HG03571 (cell line): ENCODE measurements around the gene LSM14A.
"Not testable (repeated sequence)": the region's sequence is repeated elsewhere in the genome, so short reads cannot be mapped to it uniquely, and the experiment has no call there.

Experiments
- ATAC-seq: cut with Tn5 transposase; IDR thresholded peaks from one replicate; pipeline ENCODE4 v1.9.1; 2021; ENCODE audit not compliant: unreplicated experiment

LSM14A gene

DNA sequence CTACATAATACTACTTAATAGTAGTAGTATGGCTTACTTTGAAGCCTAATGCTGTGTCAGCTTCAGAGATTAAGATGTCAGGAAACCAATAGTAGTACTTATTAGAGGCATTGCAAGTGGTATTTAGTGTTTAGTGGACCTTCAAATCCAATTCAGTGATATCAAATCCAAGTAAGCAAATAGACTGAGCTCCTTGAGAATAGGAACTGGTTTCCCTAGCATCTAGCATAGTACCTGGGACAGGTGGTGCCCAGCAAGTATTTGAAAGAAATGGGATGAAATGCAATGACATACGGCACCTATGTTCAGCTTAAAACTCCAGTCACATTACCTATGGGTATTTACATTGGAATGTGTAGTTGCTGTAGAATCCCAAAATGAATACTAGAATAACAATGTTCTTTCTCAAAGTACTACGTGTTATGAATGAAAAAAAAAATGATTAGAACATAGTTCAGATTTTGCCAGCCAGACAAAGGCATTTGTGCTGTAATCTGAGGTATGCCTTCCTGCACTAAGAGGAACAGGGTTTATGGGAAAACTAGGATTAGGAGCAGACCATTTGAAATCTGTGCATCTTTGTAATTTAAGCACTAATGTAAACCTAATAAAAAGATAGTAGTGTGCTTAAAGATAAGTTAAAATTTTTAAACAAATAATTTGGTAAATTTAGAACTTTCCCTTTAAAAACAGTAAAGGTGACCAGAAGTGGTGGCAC is 17.1 kb downstream of the LSM14A start:
- ATAC-seq, result no peak

DNA sequence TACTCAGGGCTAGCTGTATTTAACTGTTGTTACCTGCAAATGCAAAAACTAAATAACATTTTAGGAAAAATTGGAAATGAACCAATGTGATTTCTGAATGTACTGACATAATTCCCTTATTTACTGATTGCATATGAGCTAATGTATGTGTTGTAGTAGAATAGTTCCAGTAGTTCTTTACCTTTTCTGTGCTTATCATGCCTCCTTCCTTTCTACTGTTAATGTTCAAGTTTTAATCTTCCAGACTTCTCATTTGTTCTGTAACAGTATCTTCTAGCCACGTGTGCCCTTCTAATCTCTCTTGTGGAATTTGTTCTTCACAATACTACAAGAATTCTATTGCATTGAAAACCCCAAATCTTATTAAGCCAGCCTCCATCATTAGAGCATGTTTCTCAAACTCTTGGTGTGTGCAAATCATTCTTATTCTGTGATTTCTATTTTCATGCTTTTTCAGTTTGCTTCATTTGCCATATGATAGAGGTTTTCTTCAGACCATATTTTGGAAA is 17.7 kb downstream of the LSM14A start:
- no peak for ATAC-seq

DNA sequence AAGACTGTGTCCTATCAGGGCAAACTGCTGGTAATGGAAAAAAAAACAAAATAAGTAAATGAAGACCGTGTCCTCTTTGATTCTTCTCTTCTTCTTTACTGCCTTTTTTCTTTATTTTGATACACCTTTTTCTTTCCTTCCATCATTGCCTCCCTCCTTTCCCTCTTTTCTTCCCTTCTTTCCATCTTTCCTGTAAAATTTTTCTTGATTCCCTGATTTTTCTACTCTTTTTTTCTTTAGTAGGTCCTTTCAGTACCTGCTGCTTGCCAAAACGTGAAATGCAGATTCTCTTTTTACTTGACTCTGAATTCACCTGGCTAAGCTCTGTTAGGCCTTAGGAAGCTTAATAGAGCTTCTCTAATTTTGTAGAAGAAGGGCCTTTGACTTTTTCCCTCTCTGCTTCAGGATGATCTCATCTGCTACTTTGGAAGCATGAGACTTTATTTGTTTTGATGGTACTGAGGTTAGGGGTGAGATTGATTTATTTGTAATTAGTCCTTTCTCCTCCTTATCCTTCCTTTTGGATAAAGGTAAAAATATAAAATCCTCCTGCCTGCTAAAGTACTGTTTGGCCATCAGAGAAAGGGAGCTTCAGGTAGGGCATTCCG is 19.2 kb downstream of the LSM14A start:
- no peak for ATAC-seq

DNA sequence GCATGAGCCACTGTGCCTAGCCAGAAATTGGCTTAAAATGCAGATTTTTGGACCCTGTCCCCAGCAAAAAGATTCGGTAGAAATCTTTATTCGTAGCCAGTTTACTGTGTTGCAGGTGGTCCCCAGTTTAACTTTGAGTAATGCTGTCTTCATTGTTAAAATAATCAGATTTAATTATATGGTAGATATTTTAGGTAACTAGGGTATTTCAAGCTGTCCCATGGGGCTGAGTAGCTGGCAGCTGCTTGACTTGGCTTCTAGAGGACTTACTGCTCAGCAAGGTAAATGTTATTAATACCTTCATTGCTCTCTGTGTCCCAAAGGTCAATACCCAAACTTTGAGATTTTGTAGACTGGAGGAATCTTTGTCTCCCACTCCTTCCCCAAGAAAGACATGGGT is 21.1 kb downstream of the LSM14A start:
- ATAC-seq, result no peak

DNA sequence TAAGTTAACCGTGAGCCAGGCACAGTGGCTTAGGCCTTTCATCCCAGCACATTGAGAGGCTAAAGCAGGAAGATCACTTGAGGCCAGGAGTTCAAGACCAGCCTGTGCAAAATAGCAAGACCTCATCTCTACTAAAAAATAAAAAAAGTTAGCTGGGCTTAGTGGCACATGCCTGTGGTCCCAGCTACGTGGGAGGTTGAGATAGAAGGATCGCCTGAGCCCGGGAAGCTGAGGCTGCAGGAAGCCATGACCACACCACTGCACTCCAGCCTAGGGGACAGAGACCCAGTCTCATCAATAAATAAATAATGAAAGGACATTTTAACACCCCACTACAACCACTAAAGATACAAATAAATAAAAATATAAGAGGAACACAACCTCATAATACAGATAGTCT is 21.6 kb downstream of the LSM14A start:
- ATAC-seq, result no peak

DNA sequence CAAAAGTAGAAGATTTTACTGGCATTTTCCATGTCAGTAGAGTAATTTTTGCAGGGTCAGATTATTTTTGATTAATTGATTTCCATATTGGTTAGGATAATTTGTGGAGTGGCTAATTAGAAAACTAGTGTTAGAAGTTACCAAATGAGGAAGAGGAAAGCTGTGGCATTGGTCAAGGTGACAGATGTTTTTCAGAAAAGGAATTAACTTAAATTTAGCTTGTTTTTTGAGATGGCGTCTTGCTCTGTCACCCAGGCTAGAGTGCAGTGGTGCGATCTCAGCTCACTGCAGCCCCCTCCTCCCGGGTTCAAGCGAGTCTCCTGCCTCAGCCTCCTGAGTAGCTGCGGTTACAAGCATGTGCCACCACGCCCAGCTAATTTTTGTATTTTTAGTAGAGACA is 28.8 kb downstream of the LSM14A start:
- no peak for ATAC-seq

DNA sequence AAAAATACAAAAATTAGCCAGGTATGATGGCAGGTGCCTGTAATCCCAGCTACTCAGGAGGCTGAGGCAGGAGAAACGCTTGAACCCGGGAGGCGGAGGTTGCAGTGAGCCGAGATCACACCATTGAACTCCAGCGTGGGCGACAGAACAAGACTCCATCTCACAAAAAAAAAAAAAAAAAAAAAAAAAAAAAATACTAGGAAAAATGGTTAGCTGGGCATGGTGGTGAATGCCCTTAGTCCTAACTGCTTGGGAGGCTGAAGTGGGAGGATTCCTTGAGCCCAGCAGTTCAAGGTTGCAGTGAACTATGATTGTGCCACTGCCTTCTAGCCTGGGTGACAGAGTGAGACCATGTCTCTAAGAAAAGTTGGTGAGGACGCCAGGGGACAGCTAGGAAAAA is 33.0 kb downstream of the LSM14A start:
- ATAC-seq, result not testable (repeated sequence)

DNA sequence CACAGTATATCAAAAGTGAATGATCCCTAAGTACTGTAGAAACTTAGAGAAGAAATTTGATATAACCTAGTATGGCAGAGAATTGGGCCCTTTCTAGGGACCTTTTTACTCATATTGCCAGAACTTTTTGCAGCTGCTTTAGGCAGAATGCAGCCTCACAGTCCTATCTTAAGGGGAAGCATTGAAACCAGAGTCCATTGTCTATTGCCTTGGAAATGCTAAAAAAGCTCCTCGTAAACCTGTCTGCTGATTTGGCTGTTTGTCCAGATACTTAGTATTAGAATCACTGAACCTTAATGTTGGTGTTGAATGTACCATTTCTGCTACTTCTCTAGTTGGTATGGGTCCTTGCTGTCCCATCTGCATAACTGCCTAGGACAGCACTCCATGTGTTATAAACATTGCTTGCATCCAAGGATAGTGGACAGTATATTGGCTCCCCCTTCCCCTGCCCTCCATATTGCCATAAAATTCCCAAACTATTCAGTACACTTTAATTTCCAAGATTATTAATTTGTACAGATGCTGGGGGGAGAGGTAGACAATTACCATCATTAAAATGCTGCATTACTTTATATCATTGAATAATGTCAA is 36.1 kb downstream of the LSM14A start:
- ATAC-seq, result no peak

DNA sequence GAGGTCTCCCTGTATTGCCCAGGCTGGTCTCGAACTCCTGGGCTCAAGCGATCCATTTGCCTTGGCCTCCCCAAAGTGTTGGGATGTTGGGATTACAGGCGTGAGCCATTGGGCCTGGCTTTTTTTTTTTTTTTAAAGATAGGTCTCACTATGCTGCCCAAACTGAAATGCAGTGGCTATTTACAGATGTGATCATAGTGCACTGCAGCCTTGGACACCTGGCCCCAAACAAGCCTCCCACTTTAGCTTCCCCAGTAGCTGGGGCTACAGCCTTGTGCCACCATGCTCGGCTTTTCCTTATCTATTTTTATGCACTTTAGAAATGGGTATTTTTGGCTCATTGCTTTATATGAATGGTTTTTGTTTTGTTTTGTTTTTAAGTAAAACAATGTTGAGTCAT is 37.4 kb downstream of the LSM14A start:
- ATAC-seq, result no peak

DNA sequence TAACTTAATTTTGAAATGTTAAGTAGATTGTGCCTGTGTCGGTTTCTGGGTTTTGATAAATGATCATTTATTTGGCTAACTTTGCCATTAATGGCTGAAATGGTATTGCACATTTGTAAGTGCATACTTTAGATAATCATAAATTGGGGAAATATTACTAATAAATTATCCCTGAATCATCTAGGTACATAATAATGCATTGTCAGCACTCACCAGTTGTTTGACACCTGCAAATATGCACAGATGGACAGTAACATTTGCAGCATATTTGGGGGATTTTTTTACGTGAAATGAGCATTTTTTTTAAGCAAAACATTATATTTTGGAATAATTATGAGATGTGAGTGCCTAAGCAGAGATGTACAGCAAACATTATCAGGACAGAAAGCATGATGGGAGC is 41.0 kb downstream of the LSM14A start:
- no peak for ATAC-seq

DNA sequence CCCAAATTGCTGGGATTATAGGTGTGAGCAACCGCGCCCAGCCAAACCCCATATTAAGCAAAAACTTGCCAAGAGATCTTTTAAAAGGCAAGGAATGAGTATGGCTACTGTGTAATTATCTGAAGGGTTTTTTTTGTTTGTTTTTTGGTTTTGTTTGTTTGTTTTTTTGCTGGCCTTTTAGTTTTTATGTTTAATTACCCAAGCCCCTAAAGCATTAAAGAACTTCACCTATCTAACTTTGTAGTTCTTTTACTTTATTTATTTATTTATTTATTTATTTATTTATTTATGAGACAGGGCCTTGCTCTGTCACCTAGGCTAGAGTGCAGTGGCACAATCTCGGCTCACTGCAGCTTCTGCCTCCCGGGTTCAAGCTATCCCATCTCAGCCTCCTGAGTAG is 41.7 kb downstream of the LSM14A start:
- ATAC-seq, result no peak

DNA sequence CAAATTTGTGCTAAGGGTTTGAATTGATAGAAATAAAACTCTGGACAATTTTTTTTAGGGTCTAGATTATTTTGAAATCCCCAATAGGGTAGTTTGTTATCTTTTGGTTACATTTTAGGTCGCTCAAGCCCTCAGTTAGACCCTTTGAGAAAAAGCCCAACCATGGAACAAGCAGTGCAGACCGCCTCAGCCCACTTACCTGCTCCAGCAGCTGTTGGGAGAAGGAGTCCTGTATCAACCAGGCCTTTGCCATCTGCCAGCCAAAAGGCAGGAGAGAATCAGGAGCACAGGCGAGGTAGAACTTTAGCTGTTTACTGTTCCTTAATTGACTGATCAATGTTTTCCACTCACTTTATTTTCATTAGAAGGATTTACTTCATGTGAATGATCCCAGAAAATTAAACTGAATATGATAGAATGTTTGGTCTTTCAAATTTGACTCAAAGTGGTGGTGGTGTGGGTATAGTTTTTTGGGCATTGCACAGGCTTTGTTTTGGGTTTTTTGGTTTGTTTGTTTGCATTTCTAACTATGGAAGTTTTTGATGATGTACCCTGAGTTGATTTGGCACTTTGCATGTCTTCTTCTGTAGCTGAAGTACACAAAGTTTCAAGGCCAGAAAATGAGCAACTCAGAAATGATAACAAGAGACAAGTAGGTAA is 42.8 kb downstream of the LSM14A start:
- no peak for ATAC-seq

DNA sequence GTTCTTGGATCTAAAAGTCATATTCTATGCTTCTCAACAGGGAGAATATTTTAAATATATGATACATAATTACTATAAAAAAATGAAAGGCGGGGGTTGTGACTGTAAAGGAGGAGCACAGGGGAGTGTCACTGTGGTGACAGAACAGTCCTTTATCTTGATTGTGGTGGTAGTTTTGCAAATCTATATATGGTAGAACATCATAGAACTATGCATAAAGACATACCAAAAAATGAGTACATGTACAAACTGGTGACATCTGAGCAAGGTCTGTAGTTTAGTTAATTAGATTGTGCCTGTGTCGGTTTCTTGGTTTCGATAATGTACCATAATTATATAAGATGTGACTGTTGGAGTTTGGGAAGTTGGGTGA is 43.3 kb downstream of the LSM14A start:
- ATAC-seq, result no peak

DNA sequence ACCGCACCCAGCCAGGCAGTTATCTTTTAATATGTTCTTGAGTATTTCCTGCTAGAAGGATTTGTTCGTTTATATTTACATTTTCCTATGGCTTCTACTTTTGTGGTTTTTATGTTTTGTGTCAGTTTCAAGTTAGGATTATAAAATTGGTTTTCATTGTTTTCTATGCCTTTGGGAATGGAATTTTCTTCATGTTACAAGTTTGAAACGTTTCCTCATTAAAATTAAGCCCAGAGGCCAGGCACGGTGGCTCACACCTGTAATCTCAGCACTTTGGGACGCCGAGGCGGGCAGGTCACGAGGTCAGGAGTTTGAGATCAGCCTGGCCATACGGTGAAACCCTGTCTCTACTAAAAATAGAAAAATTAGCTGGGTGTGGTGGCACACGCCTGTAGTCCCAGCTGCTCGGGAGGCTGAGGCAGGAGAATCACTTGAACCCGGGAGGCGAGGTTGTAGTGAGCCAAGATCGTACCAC is 44.5 kb downstream of the LSM14A start:
- not testable (repeated sequence) for ATAC-seq

DNA sequence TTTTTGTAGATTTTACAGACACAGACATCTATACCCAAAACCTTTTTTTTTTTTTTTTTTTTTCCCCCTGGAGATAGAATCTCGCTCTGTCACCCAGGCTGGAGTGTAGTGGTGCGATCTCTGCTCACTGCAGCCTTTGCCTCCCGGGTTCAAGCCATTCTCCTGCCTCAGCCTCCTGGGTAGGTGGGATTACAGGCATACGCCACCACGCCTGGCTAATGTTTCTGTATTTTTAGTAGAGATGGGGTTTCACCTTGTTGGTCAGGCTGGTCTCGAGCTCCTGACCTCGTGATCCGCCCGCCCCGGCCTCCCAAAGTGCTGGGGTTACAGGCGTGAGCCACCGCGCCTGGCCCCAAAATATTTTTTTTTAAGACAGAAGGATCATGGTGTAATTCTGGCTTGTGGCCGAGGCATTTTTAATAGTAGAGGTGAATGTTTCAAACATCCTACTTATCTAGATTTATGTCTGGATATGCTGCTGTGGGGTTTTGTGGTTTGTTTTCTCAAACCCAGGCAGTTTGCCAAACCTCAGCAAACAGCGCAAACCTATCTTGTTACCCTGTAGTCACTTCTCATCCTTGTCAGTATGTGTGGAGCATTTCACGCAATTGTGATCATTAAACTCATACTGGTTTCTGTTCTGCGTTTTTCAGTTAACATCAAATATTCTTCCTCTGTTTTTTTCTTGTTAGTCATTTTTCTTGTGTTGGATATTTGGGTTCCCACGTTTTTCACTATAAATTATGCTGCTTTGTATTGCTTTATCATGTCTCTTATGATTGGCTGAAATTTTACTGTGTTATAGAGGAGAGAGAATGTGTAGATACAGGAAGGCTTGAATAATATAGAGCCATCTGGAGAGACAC is 45.9 kb downstream of the LSM14A start:
- peak; percentile 58 for ATAC-seq

DNA sequence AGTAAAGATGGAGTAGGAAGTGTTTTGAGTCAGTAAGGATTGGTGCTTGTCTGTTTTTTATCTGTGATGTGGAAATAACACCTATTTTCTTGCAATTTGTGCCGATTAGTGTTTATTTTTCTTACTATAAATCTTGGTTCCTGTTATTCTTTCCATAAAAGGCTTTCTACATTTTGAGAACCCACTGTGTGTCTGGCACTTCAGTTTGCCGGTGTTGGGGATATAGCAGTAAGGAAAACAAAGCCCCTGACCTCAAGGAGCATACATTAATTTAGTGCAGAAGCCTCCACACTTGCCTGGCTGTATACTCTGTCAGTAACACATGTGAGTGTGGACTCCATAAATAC is 46.5 kb downstream of the LSM14A start:
- no peak for ATAC-seq

DNA sequence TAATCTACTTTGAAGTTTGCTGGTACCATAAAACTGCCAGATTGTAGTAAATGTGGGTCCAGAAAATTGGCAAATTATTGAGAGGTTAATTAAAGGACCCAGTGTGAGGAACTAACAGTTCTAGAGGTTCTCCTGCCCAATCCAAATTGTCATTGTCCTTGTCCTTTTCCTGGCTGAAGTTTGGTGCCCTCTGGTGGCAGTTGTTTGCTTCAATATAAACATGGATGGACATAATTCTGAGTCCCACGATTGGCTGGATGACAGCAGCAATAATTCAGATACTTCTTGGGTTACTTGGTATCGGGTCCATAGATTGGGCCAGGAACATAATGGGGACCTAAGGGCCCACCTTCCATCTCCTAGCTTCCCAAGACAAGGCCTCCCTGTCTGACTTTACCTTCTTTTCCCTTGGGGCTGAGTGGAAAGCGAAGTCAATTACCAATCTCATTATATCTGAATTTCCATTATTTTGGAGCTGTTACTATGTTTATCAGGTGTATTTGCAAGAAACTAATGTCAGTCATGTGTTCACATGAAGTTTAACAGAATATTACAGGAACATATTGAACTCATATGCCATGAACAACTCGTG is 48.3 kb downstream of the LSM14A start:
- no peak for ATAC-seq

DNA sequence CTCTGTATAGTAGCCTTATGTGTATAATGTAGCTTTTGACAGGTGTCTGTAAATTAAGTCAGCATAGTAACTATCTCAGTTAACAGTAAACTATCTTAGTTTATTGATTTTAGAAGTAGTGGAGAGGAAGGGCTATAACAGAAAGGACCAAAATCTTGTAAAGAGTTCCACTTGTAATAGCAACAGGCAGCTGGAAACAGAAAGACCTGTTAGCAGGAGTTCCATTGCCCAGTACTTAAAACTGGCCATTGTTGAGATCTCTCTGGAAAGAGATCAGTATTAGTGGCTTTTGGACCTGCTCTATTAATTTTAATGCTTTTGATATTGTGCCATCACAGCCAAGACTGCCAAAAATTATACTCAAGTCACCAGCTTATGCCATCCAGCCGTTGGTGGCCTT is 50.1 kb downstream of the LSM14A start:
- no peak for ATAC-seq

DNA sequence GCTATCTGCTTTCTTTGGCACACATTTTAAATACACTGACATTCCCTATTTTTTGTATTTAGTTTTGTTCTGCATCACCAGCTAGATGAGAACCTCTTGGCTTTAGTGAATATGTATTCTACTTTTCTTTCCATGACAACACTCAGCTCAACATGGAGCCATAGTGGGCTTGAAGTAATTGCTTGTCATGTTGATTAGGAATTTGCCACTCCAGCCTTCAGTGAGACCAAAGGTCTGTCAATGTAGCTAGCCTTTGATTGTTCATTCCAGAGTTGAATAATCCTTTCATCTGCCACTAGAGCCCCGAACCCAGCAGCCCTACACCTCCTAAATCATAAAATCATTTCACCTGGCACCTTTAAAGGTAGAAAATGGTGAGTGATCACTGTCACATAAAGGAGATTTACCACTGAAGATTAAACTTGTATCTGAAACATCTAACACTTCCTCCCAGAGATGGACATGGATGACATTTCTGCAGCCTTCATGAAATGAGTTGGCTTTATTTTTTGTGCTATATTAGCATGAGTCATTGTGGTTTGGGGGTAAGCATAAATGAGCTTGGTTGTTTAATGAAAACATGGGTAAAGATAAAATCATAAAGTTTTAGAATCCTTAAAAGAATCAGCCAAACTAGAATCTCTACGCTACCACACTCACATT is 52.8 kb downstream of the LSM14A start:
- no peak for ATAC-seq

DNA sequence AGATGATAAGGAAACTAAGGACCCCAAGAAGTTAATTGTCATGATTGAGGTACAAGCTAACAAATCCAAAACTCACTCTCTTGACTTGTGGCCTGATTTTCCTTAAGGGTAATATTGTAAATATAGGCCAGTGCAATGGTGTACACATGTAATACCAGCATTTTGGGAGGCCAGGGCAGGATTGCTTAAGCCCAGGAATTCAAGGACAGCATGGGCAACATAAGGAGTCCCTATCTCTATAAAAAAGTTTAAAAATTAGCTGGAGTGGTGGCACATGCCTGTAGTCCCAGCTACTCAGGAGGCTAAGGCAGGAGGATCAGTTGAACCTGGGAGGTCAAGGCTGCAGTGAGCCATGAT is 53.3 kb downstream of the LSM14A start:
- no peak for ATAC-seq
